Effector memory CD8-positive, alpha-beta T cell (primary cell): ENCODE data around the gene PTPRK.

Experiments used
- ATAC-seq: fragments of 150-1000 bp; cut with Tn5 transposase; replicated peaks from 2 replicates; pipeline ENCODE4 v1.10.0; 2021; ENCODE audit warnings: mild to moderate bottlenecking, moderate library complexity
- DNase-seq, 3 experiments: peaks; one replicate each; pipeline ENCODE4 v3.0.0; 2021
- H3K27ac Mint-ChIP-seq, 2 donors: one replicate each; pipeline ENCODE4 v1.8.0; 2022; ENCODE audit warnings: mild to moderate bottlenecking in 2 of 2, mixed read lengths in 2 of 2, moderate library complexity in 2 of 2
- H3K27me3 Mint-ChIP-seq, 2 donors: one replicate each; pipeline ENCODE4 v1.8.0; 2022; ENCODE audit warnings: mixed read lengths in 2 of 2
- H3K36me3 Mint-ChIP-seq: one replicate; pipeline ENCODE4 v1.8.0; 2022; ENCODE audit warnings: mild to moderate bottlenecking, moderate library complexity, mixed read lengths; ENCODE audit not compliant: insufficient read depth
- H3K4me1 Mint-ChIP-seq, 2 donors: one replicate each; pipeline ENCODE4 v1.8.0; 2022; ENCODE audit warnings: low read depth in 2 of 2, mixed read lengths in 2 of 2
- H3K4me3 Mint-ChIP-seq, 2 donors: one replicate each; pipeline ENCODE4 v1.8.0; 2022; ENCODE audit warnings: mild to moderate bottlenecking in 2 of 2, mixed read lengths in 2 of 2, moderate library complexity in 2 of 2
- H3K9me3 Mint-ChIP-seq, 2 donors: one replicate each; pipeline ENCODE4 v1.8.0; 2022; ENCODE audit warnings: mixed read lengths in 2 of 2

Gene PTPRK

DNA sequence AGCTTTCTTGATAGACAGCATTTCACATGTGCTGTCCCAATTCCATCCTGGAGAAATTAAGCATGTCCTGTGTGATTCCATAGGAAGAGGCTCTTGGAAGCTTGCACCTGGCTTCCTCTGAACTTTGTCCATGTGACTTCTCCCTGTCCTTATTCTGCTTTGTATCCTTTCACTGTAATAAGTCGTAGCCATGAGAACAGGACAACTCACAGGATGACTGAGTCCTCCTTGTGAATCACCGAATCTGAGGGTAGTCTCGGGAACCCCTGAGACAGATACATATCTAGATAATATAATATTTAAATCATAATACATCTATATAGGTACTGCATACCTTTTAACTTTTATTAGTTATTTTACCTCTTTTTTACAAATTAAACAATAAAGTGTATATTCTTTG is 462.9 kb downstream of the PTPRK start:
- Mint-ChIP-seq H3K36me3 (peaks cover 2% of the 10 kb centered on the region), H3K27me3 (no peaks in the 10 kb centered on the region), H3K27ac (no peak overlapping the region), H3K9me3 (no peaks in the 10 kb centered on the region), H3K4me1 (no peaks in the 10 kb centered on the region), H3K4me3 (no peak overlapping the region)
- no peak for DNase-seq
- no peak for ATAC-seq

DNA sequence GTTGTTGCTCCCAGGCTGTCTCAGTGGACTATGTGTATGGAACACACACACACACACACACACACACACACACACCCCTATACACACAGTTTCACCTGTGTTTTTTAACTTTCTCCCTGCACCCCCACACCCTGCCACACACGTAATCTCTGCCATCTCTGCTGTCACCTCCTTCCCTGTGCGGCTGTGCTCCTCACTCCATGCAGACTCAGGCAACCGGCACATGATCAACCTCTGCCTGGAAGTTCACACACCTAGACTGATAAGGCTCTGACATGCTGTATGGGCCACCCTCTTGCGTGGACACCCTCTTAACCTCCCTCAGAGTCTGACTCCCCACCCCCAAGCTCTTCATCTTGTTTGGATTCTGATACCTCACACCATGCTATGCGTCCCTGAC is 467.3 kb downstream of the PTPRK start:
- H3K4me3 Mint-ChIP-seq, result no peak overlapping the region
- no peaks in the 10 kb centered on the region for H3K27me3 Mint-ChIP-seq
- peaks cover 2% of the 10 kb centered on the region for H3K36me3 Mint-ChIP-seq
- ATAC-seq (no peak), DNase-seq (no peak)
- H3K4me1 Mint-ChIP-seq, result no peaks in the 10 kb centered on the region
- H3K27ac Mint-ChIP-seq, result no peak overlapping the region
- no peaks in the 10 kb centered on the region for H3K9me3 Mint-ChIP-seq

DNA sequence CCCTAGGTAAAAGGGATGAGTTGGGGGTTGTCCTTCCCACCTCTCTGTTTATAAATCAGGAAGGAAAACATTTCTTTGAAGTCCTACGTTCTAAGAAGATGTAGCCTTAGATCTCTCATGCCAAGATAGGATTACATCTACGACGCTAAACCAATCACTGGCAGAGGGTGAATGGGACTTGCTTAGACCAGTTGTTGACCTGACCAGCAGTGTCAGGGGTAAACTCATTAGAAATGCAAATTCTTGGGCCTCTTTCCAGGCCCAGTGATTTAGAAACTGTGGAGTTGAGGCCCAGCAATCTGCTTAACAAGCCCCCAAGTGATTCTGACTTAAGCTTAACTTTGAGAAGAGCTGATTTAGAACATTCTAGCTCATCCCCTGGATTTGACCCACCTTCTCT is 472.4 kb downstream of the PTPRK start:
- Mint-ChIP-seq H3K27ac (no peak overlapping the region), H3K4me3 (no peak overlapping the region), H3K9me3 (no peaks in the 10 kb centered on the region), H3K4me1 (no peaks in the 10 kb centered on the region), H3K27me3 (no peaks in the 10 kb centered on the region), H3K36me3 (no peaks in the 10 kb centered on the region)
- DNase-seq (no peak), ATAC-seq (no peak)

DNA sequence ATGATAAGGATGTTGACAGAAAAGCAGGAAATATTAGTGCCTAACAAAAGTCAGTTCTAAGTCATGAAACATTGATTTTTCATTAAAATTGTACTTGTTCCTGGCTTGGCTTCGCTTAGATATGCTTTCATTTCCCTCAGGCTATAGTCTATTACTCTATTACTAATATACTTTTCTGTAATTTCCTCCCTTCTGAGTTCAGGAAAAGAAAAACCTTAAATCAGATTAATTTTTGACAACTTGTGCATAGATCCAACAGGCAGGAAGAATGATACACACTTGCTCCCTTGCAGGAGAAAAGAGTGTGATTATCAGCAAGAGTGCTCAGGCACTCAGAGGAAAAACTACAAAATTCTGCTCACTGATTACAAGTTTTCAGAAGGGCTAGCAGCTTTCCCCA is 474.4 kb downstream of the PTPRK start:
- Mint-ChIP-seq H3K27ac (no peak overlapping the region), H3K9me3 (no peaks in the 10 kb centered on the region), H3K27me3 (no peaks in the 10 kb centered on the region), H3K36me3 (no peaks in the 10 kb centered on the region), H3K4me1 (no peaks in the 10 kb centered on the region), H3K4me3 (no peak overlapping the region)
- DNase-seq (no peak), ATAC-seq (no peak)

DNA sequence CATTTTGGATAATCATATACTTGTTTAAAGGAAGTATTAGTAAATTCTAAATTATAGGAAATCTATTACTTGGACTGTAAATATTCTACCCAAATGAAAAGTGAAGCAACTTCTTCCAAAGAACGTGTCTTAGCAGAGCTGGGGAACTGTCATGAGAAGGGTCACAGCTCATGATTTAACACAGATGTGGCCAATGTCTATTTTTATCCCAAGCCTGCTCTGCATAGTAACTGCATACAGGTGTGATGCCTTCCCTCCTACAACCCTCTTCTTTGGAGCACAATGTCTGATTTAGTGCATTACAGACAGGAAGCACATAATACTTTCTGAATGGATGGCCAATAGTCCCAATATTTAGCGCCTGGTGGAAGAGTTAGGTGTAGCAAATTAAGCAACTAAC is 480.9 kb downstream of the PTPRK start:
- Mint-ChIP-seq H3K27me3 (no peaks in the 10 kb centered on the region), H3K27ac (no peak overlapping the region), H3K9me3 (no peaks in the 10 kb centered on the region), H3K36me3 (no peaks in the 10 kb centered on the region), H3K4me1 (no peaks in the 10 kb centered on the region), H3K4me3 (no peak overlapping the region)
- DNase-seq (no peak), ATAC-seq (no peak)

DNA sequence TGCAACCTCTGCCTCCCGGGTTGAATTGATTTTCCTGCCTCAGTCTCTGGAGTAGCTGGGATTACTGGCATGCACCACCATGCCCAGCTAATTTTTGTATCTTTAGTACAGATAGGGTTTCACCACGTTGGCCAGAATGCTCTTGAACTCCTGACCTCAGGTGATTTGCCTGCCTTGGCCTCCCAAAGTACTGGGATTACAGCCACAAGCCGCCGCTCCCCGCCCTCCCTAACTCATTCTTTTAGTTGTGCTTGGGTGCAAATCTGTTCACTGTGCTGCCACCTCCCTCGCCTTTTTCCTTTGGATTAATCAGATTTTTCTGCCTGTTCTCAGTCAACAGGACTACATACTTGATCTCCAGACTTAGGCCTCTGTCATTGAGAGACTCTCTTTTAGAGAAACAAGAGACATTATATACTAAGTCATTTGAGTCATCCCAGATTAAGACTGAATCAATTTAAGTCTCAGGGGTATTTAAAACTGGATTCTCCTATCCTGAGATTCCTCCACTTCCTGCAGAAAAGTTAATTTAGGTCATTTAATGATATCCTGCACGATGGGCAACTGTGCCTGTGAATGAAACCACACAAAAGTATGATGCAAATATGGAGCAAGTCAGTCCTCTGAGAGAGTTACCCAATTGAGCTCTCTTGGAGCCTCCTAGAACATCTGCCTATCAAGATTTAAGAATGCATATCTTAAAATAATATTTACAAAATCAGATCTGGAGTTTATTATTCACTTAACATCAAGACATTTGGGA is 483.4 kb downstream of the PTPRK start:
- Mint-ChIP-seq H3K4me1 (no peaks in the 10 kb centered on the region), H3K27me3 (no peaks in the 10 kb centered on the region), H3K9me3 (no peaks in the 10 kb centered on the region), H3K36me3 (no peaks in the 10 kb centered on the region), H3K27ac (no peak overlapping the region), H3K4me3 (no peak overlapping the region)
- ATAC-seq, result no peak
- no peak for DNase-seq

DNA sequence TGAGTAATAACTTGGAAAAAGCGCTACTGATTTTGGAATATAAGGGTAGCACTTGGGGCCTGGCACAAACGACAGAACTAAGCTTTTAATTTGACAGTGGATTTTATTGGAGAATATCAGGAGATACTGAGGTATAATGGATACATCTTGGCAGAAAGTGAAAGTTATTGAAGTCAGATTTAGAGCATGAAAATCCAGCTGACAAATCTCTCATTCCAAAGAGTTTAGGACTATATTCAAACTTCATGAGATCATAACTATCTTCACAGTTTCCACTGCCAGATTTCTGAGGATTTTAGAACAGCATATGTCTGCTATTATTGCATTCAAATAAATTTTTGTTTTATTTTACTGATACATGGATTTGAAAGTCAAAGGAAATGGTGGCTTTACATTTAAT is 487.2 kb downstream of the PTPRK start:
- Mint-ChIP-seq H3K9me3 (no peaks in the 10 kb centered on the region), H3K27ac (no peak overlapping the region), H3K4me1 (peaks cover 0 to 3% of the 10 kb centered on the region in 2 donors), H3K27me3 (no peaks in the 10 kb centered on the region), H3K4me3 (no peak overlapping the region), H3K36me3 (no peaks in the 10 kb centered on the region)
- DNase-seq, result no peak
- no peak for ATAC-seq

DNA sequence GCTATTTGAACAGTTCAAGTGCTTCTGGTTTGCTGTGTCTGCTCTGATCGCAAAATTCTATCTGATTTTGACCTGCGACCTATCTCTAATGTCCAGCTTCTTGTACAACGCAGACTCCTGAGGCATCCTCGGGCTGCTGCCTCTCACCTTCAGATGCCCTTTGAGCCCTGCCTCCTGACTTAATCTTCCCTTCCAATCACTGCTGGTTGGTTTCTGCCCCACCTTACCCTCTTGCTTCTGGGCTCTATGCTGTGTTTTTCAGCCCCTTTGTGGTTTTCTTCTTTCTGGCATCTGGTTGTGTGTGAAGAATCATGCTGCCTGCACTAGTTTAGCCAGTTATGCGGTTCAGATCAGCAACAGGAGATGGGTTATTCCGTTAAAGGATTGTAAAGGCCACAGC is 488.4 kb downstream of the PTPRK start:
- H3K9me3 Mint-ChIP-seq, result no peaks in the 10 kb centered on the region
- ATAC-seq, result no peak
- H3K27me3 Mint-ChIP-seq, result no peaks in the 10 kb centered on the region
- no peak overlapping the region for H3K4me3 Mint-ChIP-seq
- peak overlapping the region in 1 of 2 donors; percentile 33 for H3K27ac Mint-ChIP-seq
- DNase-seq, result no peak
- H3K36me3 Mint-ChIP-seq, result no peaks in the 10 kb centered on the region
- peaks cover 0 to 3% of the 10 kb centered on the region in 2 donors for H3K4me1 Mint-ChIP-seq

DNA sequence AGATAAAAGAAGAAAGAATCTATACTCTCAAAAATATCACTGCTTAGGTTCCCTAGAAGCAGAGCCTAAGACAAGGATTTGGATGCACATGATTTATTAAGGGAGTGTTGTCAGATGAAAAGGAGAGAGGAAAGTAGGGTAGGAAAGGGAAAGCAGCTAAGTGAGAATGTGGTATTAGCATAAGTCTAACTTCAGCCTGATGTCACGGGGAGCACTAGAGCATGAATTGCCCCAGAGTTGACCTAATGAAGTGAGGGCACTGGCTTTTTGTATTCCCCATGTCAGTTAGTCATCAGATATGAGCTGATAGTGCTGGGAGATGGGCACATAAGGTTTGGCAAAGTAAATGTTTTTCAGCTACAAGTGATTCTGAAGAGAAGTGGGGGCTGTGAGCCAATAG is 490.6 kb downstream of the PTPRK start:
- ATAC-seq (no peak), DNase-seq (no peak)
- no peak overlapping the region for H3K27ac Mint-ChIP-seq
- H3K9me3 Mint-ChIP-seq, result no peaks in the 10 kb centered on the region
- H3K4me1 Mint-ChIP-seq, result peaks cover 0 to 3% of the 10 kb centered on the region in 2 donors
- no peaks in the 10 kb centered on the region for H3K36me3 Mint-ChIP-seq
- no peaks in the 10 kb centered on the region for H3K27me3 Mint-ChIP-seq
- H3K4me3 Mint-ChIP-seq, result no peak overlapping the region

DNA sequence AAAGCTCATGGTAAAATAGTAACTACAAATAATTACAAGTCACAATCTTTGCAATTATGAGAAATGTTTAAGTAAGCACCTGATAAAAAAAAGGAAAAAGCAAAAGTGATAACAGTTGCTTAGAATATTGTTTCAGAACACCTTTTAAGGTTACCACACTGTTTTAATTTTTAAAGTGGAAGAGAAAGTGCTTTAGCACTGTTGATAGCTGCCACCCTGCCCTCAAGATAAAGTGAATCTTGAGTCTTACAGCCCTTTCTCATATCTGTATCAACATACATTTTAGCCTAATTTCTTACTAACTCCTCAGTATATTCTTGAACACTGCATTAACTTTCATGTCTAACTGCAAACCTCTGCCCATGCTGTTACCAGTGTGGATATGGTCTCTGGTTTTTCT is 492.2 kb downstream of the PTPRK start:
- no peak for ATAC-seq
- no peak for DNase-seq
- Mint-ChIP-seq H3K4me1 (peaks cover 0 to 3% of the 10 kb centered on the region in 2 donors), H3K9me3 (no peaks in the 10 kb centered on the region), H3K36me3 (no peaks in the 10 kb centered on the region), H3K4me3 (no peak overlapping the region), H3K27me3 (no peaks in the 10 kb centered on the region), H3K27ac (no peak overlapping the region)

DNA sequence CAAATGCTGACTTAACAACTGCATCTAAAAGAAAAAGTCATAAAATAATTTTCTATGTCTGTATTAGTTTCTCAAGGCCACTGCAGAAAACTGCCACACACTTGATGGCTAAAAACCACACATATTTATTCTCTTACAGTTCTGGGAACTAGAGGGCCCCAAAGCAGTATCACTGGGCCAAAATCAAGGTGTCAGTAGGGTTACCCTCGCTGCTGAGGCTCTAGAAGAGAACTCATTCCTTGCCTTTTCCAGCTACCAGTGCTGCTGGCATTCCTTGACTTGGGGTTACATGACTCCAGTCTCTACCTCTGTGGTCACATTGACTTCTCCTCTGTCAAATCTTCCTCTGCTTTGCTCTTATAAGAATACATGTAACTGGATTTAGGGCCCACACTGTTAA is 494.9 kb downstream of the PTPRK start:
- H3K9me3 Mint-ChIP-seq, result no peaks in the 10 kb centered on the region
- no peaks in the 10 kb centered on the region for H3K27me3 Mint-ChIP-seq
- DNase-seq (no peak), ATAC-seq (no peak)
- H3K27ac Mint-ChIP-seq, result peak overlapping the region in 1 of 2 donors; percentile 41
- H3K4me1 Mint-ChIP-seq, result peaks cover 0 to 3% of the 10 kb centered on the region in 2 donors
- no peak overlapping the region for H3K4me3 Mint-ChIP-seq
- peaks cover 3% of the 10 kb centered on the region for H3K36me3 Mint-ChIP-seq

DNA sequence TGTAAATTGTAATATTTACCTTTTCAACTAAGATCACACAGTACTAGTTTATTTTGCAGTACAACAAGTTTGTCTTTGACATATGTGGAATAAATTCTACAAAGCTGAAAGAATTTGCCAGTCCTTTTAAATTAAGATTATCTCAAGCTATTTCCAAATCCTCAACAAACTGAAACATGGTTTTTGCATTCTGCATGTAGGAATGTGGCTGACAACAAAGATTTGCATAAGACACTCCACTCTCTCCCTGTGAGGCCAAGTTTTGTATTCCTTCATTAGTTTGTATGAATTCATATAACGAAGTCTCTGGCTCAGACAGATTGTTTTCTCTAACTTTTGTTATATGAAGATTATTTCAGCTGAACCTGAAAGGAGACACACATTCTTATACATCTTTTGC is 495.4 kb downstream of the PTPRK start:
- Mint-ChIP-seq H3K27ac (no peak overlapping the region), H3K36me3 (peaks cover 3% of the 10 kb centered on the region)
- no peak for DNase-seq

DNA sequence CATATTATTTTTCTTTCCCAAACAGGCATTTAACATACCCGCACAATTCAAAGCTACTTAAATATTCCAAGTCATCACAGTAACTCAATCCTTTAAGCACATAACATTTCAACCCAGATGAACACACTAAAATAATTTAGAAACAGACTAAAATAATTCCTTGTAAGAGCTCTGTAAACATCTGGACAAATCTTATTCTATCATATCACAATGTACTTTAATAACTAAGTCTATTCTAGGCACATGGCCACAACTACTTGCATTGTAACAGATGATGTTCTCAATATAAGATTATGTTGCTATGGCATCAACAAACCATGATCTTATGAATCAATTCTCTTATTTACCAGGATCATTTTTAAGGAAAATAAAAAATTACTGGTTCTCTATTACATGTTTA is 496.4 kb downstream of the PTPRK start:
- no peak overlapping the region for H3K4me3 Mint-ChIP-seq
- H3K36me3 Mint-ChIP-seq, result peaks cover 3% of the 10 kb centered on the region
- peaks cover 0 to under 1% of the 10 kb centered on the region in 2 donors for H3K4me1 Mint-ChIP-seq
- DNase-seq (no peak), ATAC-seq (no peak)
- no peaks in the 10 kb centered on the region for H3K27me3 Mint-ChIP-seq
- peak overlapping the region in 1 of 2 donors; percentile 14 for H3K27ac Mint-ChIP-seq
- no peaks in the 10 kb centered on the region for H3K9me3 Mint-ChIP-seq

More for the DNA sequence above, 495.4 kb downstream of the PTPRK start:
- no peak for ATAC-seq
- Mint-ChIP-seq H3K9me3 (no peaks in the 10 kb centered on the region), H3K4me1 (peaks cover 0 to 3% of the 10 kb centered on the region in 2 donors), H3K27me3 (no peaks in the 10 kb centered on the region), H3K4me3 (no peak overlapping the region)

DNA sequence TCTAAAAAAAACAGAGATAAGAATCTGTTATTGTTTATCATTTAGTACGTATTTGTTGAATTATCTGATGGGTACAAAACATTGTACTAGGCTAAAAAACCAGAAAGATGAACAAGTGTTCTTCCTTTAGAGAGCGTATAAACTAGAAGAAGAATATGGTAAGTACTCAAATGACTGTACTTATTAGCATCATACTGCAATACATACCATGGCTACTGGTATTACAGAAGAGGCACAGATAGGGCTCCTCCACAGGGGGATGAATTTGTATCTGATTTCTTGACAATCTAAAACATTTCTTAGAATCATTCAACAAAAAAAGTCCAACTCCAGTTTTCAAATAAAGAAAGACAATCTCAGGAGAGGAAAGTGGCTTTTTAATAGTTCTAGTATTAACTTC is 501.6 kb downstream of the PTPRK start:
- DNase-seq, result no peak
- no peak overlapping the region for H3K4me3 Mint-ChIP-seq
- peaks cover 3% of the 10 kb centered on the region for H3K36me3 Mint-ChIP-seq
- no peaks in the 10 kb centered on the region for H3K27me3 Mint-ChIP-seq
- ATAC-seq, result no peak
- no peaks in the 10 kb centered on the region for H3K4me1 Mint-ChIP-seq
- H3K27ac Mint-ChIP-seq, result no peak overlapping the region
- no peaks in the 10 kb centered on the region for H3K9me3 Mint-ChIP-seq
